ENCODE measurements around the gene KCNMB2.

DNA sequence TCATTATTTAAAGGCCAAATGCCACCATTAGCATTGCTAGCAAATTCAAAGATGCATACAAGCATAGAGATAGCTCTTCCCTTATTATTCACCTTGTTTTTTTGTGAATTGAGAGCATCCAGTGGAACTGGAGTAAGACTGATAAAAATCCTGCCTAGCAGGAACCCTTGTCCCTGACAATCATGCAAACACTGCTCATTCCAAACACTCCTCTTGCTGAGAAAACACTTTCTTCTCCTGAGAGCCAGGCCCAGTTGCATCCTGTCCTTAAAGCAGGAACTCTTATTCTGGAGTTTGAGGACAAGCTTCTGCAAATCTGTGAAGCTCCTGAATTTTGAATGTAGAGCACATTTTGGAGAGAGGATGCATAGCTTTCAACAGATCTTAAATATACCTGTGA is 49.3 kb upstream of the KCNMB2 start:
- TF ChIP-seq, protein P1, sequence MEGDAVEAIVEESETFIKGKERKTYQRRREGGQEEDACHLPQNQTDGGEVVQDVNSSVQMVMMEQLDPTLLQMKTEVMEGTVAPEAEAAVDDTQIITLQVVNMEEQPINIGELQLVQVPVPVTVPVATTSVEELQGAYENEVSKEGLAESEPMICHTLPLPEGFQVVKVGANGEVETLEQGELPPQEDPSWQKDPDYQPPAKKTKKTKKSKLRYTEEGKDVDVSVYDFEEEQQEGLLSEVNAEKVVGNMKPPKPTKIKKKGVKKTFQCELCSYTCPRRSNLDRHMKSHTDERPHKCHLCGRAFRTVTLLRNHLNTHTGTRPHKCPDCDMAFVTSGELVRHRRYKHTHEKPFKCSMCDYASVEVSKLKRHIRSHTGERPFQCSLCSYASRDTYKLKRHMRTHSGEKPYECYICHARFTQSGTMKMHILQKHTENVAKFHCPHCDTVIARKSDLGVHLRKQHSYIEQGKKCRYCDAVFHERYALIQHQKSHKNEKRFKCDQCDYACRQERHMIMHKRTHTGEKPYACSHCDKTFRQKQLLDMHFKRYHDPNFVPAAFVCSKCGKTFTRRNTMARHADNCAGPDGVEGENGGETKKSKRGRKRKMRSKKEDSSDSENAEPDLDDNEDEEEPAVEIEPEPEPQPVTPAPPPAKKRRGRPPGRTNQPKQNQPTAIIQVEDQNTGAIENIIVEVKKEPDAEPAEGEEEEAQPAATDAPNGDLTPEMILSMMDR (IDR thresholded peaks at IDR 0.05) = no peak
- no peak for TF ChIP-seq POLR2A (IDR thresholded peaks at IDR 0.05)
